Epithelial cell of esophagus (primary cell): ENCODE data around the gene OLFML1.

Experiments used
- DNase-seq: peaks from one replicate; pipeline ENCODE4 v3.0.0; 2010; ENCODE audit warnings: low read depth
- H3K4me3 ChIP-seq: 2 replicates; pipeline ENCODE4 v1.5.1; 2011; ENCODE audit warnings: mild to moderate bottlenecking, low read length, control low read depth
- CTCF ChIP-seq: IDR thresholded peaks from 2 replicates; pipeline ENCODE4 v1.5.1; 2011; ENCODE audit warnings: low read depth, mild to moderate bottlenecking, low read length, control low read depth, inconsistent platforms; ENCODE audit not compliant: insufficient read depth; ENCODE audit errors: missing control alignments

The OLFML1 gene

GRCh38 chr11:7471071-7471470, 14.2 kb upstream of the OLFML1 start:
- DNase-seq = no peak
- H3K4me3 ChIP-seq = no peak overlapping the region
- no peak for TF ChIP-seq CTCF

- no peak overlapping the region for H3K4me3 ChIP-seq
- DNase-seq = no peak
- TF ChIP-seq CTCF = no peak
These were observed 11.6 kb upstream of the OLFML1 start for GRCh38 chr11:7473717-7474116.

GRCh38 chr11:7480113-7480512, 5.2 kb upstream of the OLFML1 start:
- no peak for DNase-seq
- no peak for TF ChIP-seq CTCF
- H3K4me3 ChIP-seq = no peak overlapping the region

GRCh38 chr11:7484131-7484530, 1.2 kb upstream of the OLFML1 start:
- no peak for TF ChIP-seq CTCF
- H3K4me3 ChIP-seq = no peak overlapping the region
- no peak for DNase-seq

GRCh38 chr11:7484645-7485044, 661 bp upstream of the OLFML1 start:
- TF ChIP-seq CTCF = no peak
- DNase-seq = no peak
- no peak overlapping the region for H3K4me3 ChIP-seq

GRCh38 chr11:7486098-7486780, 933 bp downstream of the OLFML1 start:
- no peak for TF ChIP-seq CTCF
- no peak overlapping the region for H3K4me3 ChIP-seq
- no peak for DNase-seq

- no peak overlapping the region for H3K4me3 ChIP-seq
- TF ChIP-seq CTCF = no peak
- no peak for DNase-seq
These were observed 1.5 kb downstream of the OLFML1 start for GRCh38 chr11:7486781-7487140.
